Heart right ventricle (tissue), 16 donors: Measurements from ENCODE around the gene TCAF1. TPM values are rescaled to one million over a fixed set of nuclear protein-coding genes. Genes with fewer than 3 reads are reported as not detected.
A peak's percentile ranks its signal among the peaks of the same experiment; 100 is the strongest.
"Not testable (repeated sequence)": the region's sequence is repeated elsewhere in the genome, so short reads cannot be mapped to it uniquely, and the experiment has no call there.

ENCODE experiments used
- ATAC-seq, 8 donors: fragments of 200-7000 bp; cut with Tn5 transposase; one replicate each; pipeline ENCODE4 v1.9.1; 2020; ENCODE audit warnings: mild to moderate bottlenecking in 8 of 8, moderate library complexity in 8 of 8, moderate number of reproducible peaks in 1 of 8
- DNase-seq, 2 donors: peaks; one replicate each; pipeline ENCODE4 v3.0.0-alpha.2; 2020
- H3K27ac ChIP-seq, 10 donors: fragments of 200-600 bp; sonication (generic) in 2 of 10; one replicate each; pipeline versions ENCODE4 v1.5.0 to v1.8.0; 2020 to 2022; ENCODE audit warnings: mild to moderate bottlenecking in 3 of 10
- H3K27me3 ChIP-seq, 7 donors: fragments of 200-600 bp; one replicate each; pipeline ENCODE4 v1.8.0; 2021 to 2022; ENCODE audit warnings: mild to moderate bottlenecking in 2 of 7
- H3K36me3 ChIP-seq, 9 donors: fragments of 200-600 bp; sonication (generic) in 1 of 9; one replicate each; pipeline versions ENCODE4 v1.5.0 to v1.8.0; 2020 to 2022; ENCODE audit warnings: mild to moderate bottlenecking in 2 of 9
- H3K4me1 ChIP-seq, 9 donors: fragments of 200-600 bp; sonication (generic) in 1 of 9; one replicate each; pipeline versions ENCODE4 v1.5.0 to v1.8.0; 2020 to 2022; ENCODE audit warnings: mild to moderate bottlenecking in 4 of 9
- H3K4me3 ChIP-seq, 10 donors: fragments of 200-600 bp; sonication (generic) in 2 of 10; one replicate each; pipeline versions ENCODE4 v1.5.0 to v1.8.0; 2020 to 2022; ENCODE audit warnings: mild to moderate bottlenecking in 7 of 10, moderate library complexity in 2 of 10
- H3K9me3 ChIP-seq, 11 donors: fragments of 200-600 bp in 10 of 11; sonication (generic) in 2 of 11; one replicate each; pipeline versions ENCODE4 v1.5.0 to v1.8.0; 2013 to 2022; ENCODE audit warnings: mild to moderate bottlenecking in 2 of 11, control low read depth in 1 of 11, moderate library complexity in 1 of 11
- WGBS, 2 donors: extraction: QIAGEN DNeasy Blood & Tissue Kit; methylation state at CpG; one replicate each; pipeline ENCODE4 v1.1.7; 2013; ENCODE audit warnings: inconsistent platforms in 1 of 2; 5-methylcytosine and 5-hydroxymethylcytosine counted together
- intact Hi-C, 10 donors: fragments of 100-400 bp; cut with DNase I; formaldehyde crosslinking; loops; one replicate each; pipeline versions ENCODE4 v1.11.1 to v1.14.2; 2022
- polyA plus RNA-seq, 2 donors: library from polyadenylated mRNA; stranded (reverse); fragments of 200-250 nt; gene quantifications; one replicate each; pipeline ENCODE4 v1.2.3, GENCODE V29; 2013
- total RNA-seq, 10 donors: library from RNA; stranded (reverse); fragmentation: NEBNext Ultra II Directional in 3 of 10; extraction: Animal tissue kit (Norgen Biotek cat#: 25700) in 3 of 10; gene quantifications; one replicate each; pipeline versions ENCODE4 v1.2.1 to v1.2.4, GENCODE V29; 2021 to 2023
- TF ChIP-seq, protein P1 (sequence below), 9 donors: fragments of 200-600 bp; sonication (generic) in 2 of 9; IDR thresholded peaks; one replicate each; pipeline versions ENCODE4 v1.5.0 to v1.8.0; 2021 to 2022; ENCODE audit warnings: antibody characterized with exemption in 9 of 9, mild to moderate bottlenecking in 5 of 9, moderate library complexity in 1 of 9
- donor health status: Arrhythmogenic right ventricular cardiomyopathy.
- donor health status: ischemic (EF 13 %, LVEDD 7.1; RV severe dilation, severe dysfunction).
- donor health status: healthy with polysubstance abuse.
- donor health status: DM: no; HTN: yes; CAD: no.
- donor health status: DM: no; HTN: no; CAD: no.
- donor health status: ischemic (EF 25% LVEDD 6.9; RV normal size, moderate dysfunction).
- donor health status: ischemic (EF 25% LVEDD 5.7; RV mildly dilated, moderate dysfunction).
- donor health status: healthy.
- donor health status: DM: yes; HTN: yes; CAD: no.
- donor health status: Ischemic cardiomyopathy.
- donor health status: ischemic (EF 35%, LVEDD 5.7; RV mildly dilated, moderate dysfunction).
- donor health status: nonischemic (EF 11% LVEDD 7.7; RV severe dilation, severe dysfunction).
- donor health status: DM: yes; HTN: yes; CAD: no.
- donor health status: PGD.
- donor health status: ischemic (EF 29% LVEDD 5.4; RV normal size, mild dysfunction).
- donor health status: nonischemic (EF 23%, LVEDD 6.1; RV moderate dilation, normal function).

The TCAF1 gene
- total and polyA plus RNA-seq, 12 donors = 9.3 to 62.8 (median 55.5) TPM

DNA sequence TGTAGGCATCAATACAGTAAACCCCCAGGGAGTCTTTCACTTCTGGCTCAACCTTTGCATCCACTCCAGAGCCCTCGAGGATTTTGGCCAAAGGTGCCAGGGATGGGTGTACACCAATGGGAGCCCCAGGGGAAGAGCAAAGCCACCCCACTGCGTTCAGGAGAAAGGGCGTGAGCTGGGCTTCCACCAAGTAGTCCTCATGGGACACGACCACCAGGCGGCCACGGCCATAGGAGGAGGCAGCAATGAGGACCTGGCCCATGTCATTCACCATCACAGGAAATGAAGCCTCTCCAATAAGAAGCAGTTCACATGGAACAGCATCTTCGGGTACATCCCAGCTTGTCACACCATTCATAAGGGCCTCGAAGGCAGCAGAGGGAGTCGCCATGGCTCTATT is 25.8 kb downstream of the TCAF1 start:
- DNase-seq = no peak
- Histone ChIP-seq H3K27ac (no peak overlapping the region), H3K36me3 (peaks cover 0 to 25% (median 9%) of the 10 kb centered on the region in 9 donors), H3K27me3 (no peaks in the 10 kb centered on the region), H3K4me3 (no peak overlapping the region), H3K4me1 (peaks cover 0 to 35% (median 17%) of the 10 kb centered on the region in 9 donors), H3K9me3 (no peaks in the 10 kb centered on the region)
- intact Hi-C loops = no loop called here
- TF ChIP-seq, protein P1, sequence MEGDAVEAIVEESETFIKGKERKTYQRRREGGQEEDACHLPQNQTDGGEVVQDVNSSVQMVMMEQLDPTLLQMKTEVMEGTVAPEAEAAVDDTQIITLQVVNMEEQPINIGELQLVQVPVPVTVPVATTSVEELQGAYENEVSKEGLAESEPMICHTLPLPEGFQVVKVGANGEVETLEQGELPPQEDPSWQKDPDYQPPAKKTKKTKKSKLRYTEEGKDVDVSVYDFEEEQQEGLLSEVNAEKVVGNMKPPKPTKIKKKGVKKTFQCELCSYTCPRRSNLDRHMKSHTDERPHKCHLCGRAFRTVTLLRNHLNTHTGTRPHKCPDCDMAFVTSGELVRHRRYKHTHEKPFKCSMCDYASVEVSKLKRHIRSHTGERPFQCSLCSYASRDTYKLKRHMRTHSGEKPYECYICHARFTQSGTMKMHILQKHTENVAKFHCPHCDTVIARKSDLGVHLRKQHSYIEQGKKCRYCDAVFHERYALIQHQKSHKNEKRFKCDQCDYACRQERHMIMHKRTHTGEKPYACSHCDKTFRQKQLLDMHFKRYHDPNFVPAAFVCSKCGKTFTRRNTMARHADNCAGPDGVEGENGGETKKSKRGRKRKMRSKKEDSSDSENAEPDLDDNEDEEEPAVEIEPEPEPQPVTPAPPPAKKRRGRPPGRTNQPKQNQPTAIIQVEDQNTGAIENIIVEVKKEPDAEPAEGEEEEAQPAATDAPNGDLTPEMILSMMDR (IDR thresholded peaks at IDR 0.05) = no peak
- 95 to 97% methylated on average over 9 of the region's 9 CpGs for WGBS, 2 donors
- peak in 1 of 8 donors; percentile 40 for ATAC-seq

DNA sequence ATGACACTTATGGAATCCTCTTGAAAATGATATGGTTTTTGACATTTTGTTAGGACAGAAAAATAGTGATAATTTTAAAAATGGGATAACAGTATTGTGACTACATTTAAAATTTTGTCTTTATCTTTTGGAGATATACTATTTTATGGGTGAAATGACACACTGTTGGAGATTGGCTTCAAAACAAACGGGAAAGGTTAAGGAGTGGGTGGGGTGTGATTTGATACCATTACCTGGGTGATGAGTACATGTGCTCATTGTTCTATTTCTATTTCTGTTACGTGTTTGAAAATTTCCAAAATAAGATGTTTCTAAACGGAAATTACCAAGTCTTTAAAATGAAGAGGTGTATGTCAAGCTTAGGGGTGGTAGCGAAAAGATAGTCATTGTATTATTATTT is 28.7 kb downstream of the TCAF1 start:
- 83 to 87% methylated on average over 3 of the region's 4 CpGs for WGBS, 2 donors

DNA sequence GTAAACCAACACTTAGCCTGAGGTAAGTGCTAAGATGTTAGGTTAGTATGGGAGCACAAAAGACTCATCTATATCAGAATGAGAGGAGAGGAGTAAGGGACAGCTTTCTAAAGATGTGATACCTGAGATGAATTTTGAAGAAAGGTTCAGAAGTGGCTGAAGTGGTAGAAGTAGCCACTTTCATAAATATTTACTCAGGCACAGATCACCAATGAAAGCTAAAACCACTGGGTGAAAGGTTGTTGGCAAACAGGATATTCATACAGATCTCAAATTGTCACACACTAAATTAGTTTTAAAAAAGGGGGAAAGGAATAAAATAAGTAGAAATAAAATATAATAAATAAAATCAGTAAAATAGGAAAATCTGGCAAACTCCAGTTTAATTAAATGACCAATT is 30.4 kb downstream of the TCAF1 start:
- H3K4me3 ChIP-seq, intact Hi-C loops, H3K27ac ChIP-seq, H3K4me1 ChIP-seq, H3K27me3 ChIP-seq, DNase-seq, H3K9me3 ChIP-seq, ATAC-seq: not testable (repeated sequence)
- H3K36me3 ChIP-seq = peaks cover 0 to 21% (median 6%) of the 10 kb centered on the region in 9 donors

More for the DNA sequence above, 28.7 kb downstream of the TCAF1 start:
- H3K27me3 ChIP-seq, DNase-seq, H3K9me3 ChIP-seq, H3K27ac ChIP-seq, intact Hi-C loops, ATAC-seq, H3K4me3 ChIP-seq: not testable (repeated sequence)
- H3K4me1 ChIP-seq = peaks cover 0 to 11% (median 0%) of the 10 kb centered on the region in 9 donors
- H3K36me3 ChIP-seq = peaks cover 0 to 25% (median 6%) of the 10 kb centered on the region in 9 donors

DNA sequence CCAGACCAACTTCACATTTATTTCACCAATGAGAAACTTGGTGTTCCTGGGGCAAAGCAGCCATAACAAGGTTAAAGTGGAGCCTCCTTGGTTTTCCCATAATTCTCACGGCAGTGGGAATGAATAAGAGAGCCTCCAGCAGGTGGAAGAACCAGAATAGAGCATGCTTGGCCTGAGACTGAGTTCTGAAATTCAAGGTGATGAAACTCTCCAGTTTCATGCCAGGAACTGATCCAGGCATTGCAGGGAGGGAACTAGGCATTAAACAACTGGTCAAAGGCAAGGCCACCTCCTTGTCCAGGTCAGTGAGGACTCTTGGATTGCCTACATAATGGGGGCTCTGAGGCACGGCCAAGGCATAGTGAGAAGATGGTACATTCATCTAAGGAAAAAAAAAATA is 44.0 kb downstream of the TCAF1 start:
- H3K4me3 ChIP-seq, ATAC-seq, intact Hi-C loops, H3K27ac ChIP-seq, H3K4me1 ChIP-seq, H3K36me3 ChIP-seq, H3K27me3 ChIP-seq, DNase-seq, H3K9me3 ChIP-seq: not testable (repeated sequence)
- no CpG with 5 or more reads among the region's 2 CpGs for WGBS, 2 donors

DNA sequence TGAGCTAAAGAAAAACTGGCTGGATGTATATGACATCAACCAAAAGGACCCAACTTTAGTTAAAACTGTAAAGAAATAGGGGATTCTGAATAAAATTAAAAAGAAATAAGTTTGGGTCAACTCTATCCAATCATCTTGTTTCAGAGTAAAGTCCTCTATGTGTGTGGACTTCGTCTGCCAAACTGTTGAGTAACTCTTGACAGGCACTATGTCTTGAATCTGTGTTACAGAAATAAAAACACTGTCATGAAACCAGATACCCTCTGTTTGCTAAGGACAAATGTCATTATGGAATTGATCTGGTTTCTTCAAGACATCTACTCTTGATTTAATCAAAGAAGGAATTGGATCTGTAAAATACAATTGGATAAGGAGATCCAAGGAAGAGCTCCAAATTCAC is 46.5 kb downstream of the TCAF1 start:
- H3K4me3 ChIP-seq, intact Hi-C loops, H3K27ac ChIP-seq, H3K9me3 ChIP-seq, H3K4me1 ChIP-seq, H3K36me3 ChIP-seq, H3K27me3 ChIP-seq, DNase-seq, ATAC-seq: not testable (repeated sequence)
- WGBS, 2 donors = no CpG with 5 or more reads among the region's 1 CpG

DNA sequence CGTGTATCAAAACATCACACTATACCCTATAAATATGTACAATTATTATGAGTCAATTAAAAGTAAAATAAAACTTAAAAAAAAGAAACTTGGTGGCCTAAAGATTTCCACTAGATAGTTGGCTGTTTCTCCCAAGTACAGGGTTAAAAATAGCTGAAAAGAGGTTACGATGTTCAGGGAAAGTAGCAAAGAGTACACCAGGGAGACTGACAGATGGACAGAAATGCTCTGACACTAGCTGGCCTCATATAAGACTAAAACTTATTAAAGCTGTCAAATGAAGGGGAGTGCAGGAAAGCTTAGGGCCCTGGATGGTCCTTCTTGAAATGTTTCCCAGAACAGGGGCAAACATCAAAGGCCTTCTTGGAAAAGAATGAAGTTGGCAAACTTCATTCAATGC is 51.3 kb downstream of the TCAF1 start:
- Histone ChIP-seq H3K27me3 (no peaks in the 10 kb centered on the region), H3K27ac (no peak overlapping the region), H3K4me3 (no peak overlapping the region), H3K4me1 (no peaks in the 10 kb centered on the region), H3K36me3 (peaks cover 0 to 4% (median 0%) of the 10 kb centered on the region in 9 donors), H3K9me3 (peaks cover 0 to 38% (median 5%) of the 10 kb centered on the region in 11 donors)
- ATAC-seq (peak in 3 of 8 donors; percentile 25 to 58 (median 38)), DNase-seq (no peak)
- TF ChIP-seq, protein P1 (IDR thresholded peaks at IDR 0.05) = no peak
- intact Hi-C loops = no loop called here
- 64 to 66% methylated on average over 2 of the region's 2 CpGs for WGBS, 2 donors
